HepG2 (cell line): Measurements from ENCODE around the gene XRCC1. TPM values are rescaled to one million over a fixed set of nuclear protein-coding genes. Genes with fewer than 3 reads are reported as not detected.
"Not testable (repeated sequence)": the region's sequence is repeated elsewhere in the genome, so short reads cannot be mapped to it uniquely, and the experiment has no call there.

Source experiments
- ATAC-seq: fragments of 200-7000 bp; cut with Tn5 transposase; 3 replicates; pipeline ENCODE4 v1.9.1; 2020; ENCODE audit warnings: mild to moderate bottlenecking, moderate library complexity
- BruUV-seq: library from RNA; stranded (reverse); fragments of 400-500 nt; replicated peaks from 2 replicates; lab custom pipeline; 2021; lab: Mats Ljungman, UMichigan
- CTCF ChIA-PET: fragments of 300-600 bp; formaldehyde crosslinking; extraction: SDS; loops from one replicate; lab custom pipeline; 2021; ENCODE audit warnings: low total read pairs, inconsistent platforms, low intra/inter-chr PET ratio; lab: Yijun Ruan, JAX
- POLR2A ChIA-PET: fragments of 350-600 bp; sonication (Branson Sonifier 250); formaldehyde crosslinking; loops from one replicate; lab custom pipeline; 2020; ENCODE audit warnings: antibody characterized with exemption, inconsistent platforms; lab: Yijun Ruan, JAX
- DNase-seq: peaks from one replicate; pipeline ENCODE4 v3.0.0-alpha.2; 2015; ENCODE audit warnings: low spot score
- FAIRE-seq: peaks from 3 replicates; lab custom pipeline; 2011; peaks lifted over from hg19 to GRCh38; lab: Jason Lieb, UNC
- H2AFZ ChIP-seq: one replicate; pipeline ENCODE4 v1.6.1; 2011; ENCODE audit warnings: low read length, inconsistent platforms
- H3K27ac ChIP-seq: fragments of 300-600 bp; 3 replicates; pipeline ENCODE4 v1.8.0; 2011; ENCODE audit warnings: mixed run types, mild to moderate bottlenecking, mixed read lengths, low read length, inconsistent platforms; ENCODE audit not compliant: insufficient read depth; ENCODE audit errors: extremely low read length
- H3K27me3 ChIP-seq, 2 experiments: fragments of 200-600 bp in 1 of 2; 2 replicates in 1 of 2; 3 replicates in 1 of 2; pipeline versions ENCODE4 v1.6.0 to v1.8.0; 2011; ENCODE audit warnings: low read length in 2 of 2, mild to moderate bottlenecking in 2 of 2, moderate library complexity in 2 of 2, inconsistent platforms in 1 of 2; ENCODE audit not compliant: insufficient read depth in 2 of 2, control insufficient read depth in 1 of 2
- H3K36me3 ChIP-seq, 2 experiments: fragments of 200-600 bp in 1 of 2; replicated peaks in 1 of 2; 2 replicates in 1 of 2; 3 replicates in 1 of 2; pipeline versions ENCODE4 v1.5.1 to v1.8.0; 2011; ENCODE audit warnings: low read length in 2 of 2, inconsistent platforms in 1 of 2; ENCODE audit not compliant: insufficient read depth in 2 of 2, control insufficient read depth in 1 of 2
- H3K4me1 ChIP-seq: 2 replicates; pipeline ENCODE4 v1.5.1; 2012; ENCODE audit warnings: low read length, inconsistent platforms; ENCODE audit not compliant: insufficient read depth
- H3K4me2 ChIP-seq: 2 replicates; pipeline ENCODE4 v1.6.0; 2011; ENCODE audit warnings: low read depth, low read length, inconsistent platforms
- H3K4me3 ChIP-seq, 3 experiments: fragments of 200-600 bp in 1 of 3; sonication (generic), shearing (Covaris generic) in 1 of 3; replicated peaks in 1 of 3; 2 replicates each; pipeline ENCODE4 v1.5.1; 2011 to 2016; ENCODE audit warnings: low read length in 3 of 3, inconsistent platforms in 2 of 3, low read depth in 2 of 3, mild to moderate bottlenecking in 2 of 3, control low read depth in 1 of 3, mixed read lengths in 1 of 3; ENCODE audit not compliant: insufficient read depth in 1 of 3
- H3K79me2 ChIP-seq: one replicate; pipeline ENCODE4 v1.6.1; 2011; ENCODE audit warnings: low read length, inconsistent platforms; ENCODE audit not compliant: insufficient read depth
- H3K9ac ChIP-seq: 2 replicates; pipeline ENCODE4 v1.6.0; 2011; ENCODE audit warnings: mild to moderate bottlenecking, low read depth, low read length, inconsistent platforms; ENCODE audit not compliant: insufficient read depth
- H3K9me3 ChIP-seq: 2 replicates; pipeline ENCODE4 v1.5.1; 2012; ENCODE audit warnings: mild to moderate bottlenecking, low read length
- H4K20me1 ChIP-seq: 2 replicates; pipeline ENCODE4 v1.6.0; 2011; ENCODE audit warnings: inconsistent platforms, mild to moderate bottlenecking, low read length, moderate library complexity; ENCODE audit not compliant: insufficient read depth
- CBX5 ChIP-seq: sonication (generic); formaldehyde crosslinking; IDR thresholded peaks from 2 replicates; pipeline ENCODE4 v1.4.0; 2020; ENCODE audit warnings: missing genetic modification reagents, borderline replicate concordance
- CCDC6 ChIP-seq: sonication (generic); formaldehyde crosslinking; IDR thresholded peaks from 2 replicates; pipeline ENCODE4 v1.8.1; 2022; ENCODE audit warnings: mild to moderate bottlenecking, missing genetic modification reagents, moderate library complexity
- HBP1 ChIP-seq: IDR thresholded peaks from 2 replicates; pipeline ENCODE4 v1.6.1; 2016; ENCODE audit warnings: low read depth, control low read depth
- HNRNPUL1 ChIP-seq: fragments of 200-400 bp; formaldehyde crosslinking; IDR thresholded peaks from 2 replicates; pipeline ENCODE4 v1.6.1; 2017; ENCODE audit warnings: low read depth, mild to moderate bottlenecking, low read length, moderate library complexity
- KLF11 ChIP-seq: IDR thresholded peaks from 2 replicates; pipeline ENCODE4 v1.6.1; 2016; ENCODE audit warnings: missing compliant biosample characterization
- KMT2B ChIP-seq: IDR thresholded peaks from 2 replicates; pipeline ENCODE4 v1.6.1; 2016; ENCODE audit warnings: missing genetic modification reagents, missing compliant biosample characterization
- ZNF775 ChIP-seq: sonication (generic); formaldehyde crosslinking; IDR thresholded peaks from 2 replicates; pipeline ENCODE4 v1.4.0; 2020; ENCODE audit warnings: missing genetic modification reagents, mild to moderate bottlenecking, moderate library complexity, borderline replicate concordance
- ZNF841 ChIP-seq: sonication (generic); formaldehyde crosslinking; IDR thresholded peaks from 2 replicates; pipeline ENCODE4 v1.8.1; 2023; ENCODE audit warnings: missing genetic modification reagents, borderline replicate concordance
- WGBS: methylation state at CpG from one replicate; pipeline ENCODE4 v1.1.6; 2017; ENCODE audit warnings: low lambda C conversion rate; 5-methylcytosine and 5-hydroxymethylcytosine counted together
- in situ Hi-C: cut with HindIII; loops from 2 replicates; pipeline ENCODE4 v1.10.0; 2017; ENCODE audit warnings: low pct_unique_long_range_greater_than_20kb; ENCODE audit not compliant: extremely low pct_ligation_motif_present
- intact Hi-C: fragments of 100-400 bp; cut with micrococcal nuclease; formaldehyde crosslinking; loops from one replicate; pipeline ENCODE4 v1.10.0; 2022; ENCODE audit not compliant: unreplicated experiment
- polyA plus RNA-seq, 8 experiments: library from polyadenylated mRNA; depleted of rRNA in 3 of 8; stranded (reverse) in 7 of 8; unstranded in 1 of 8; fragments of >200 nt; fragmentation: Illumina TruSeq in 4 of 8; extraction: Trizol in 4 of 8; gene quantifications; 2 replicates each; pipeline versions ENCODE4 v1.2.1 to v1.2.3, GENCODE V29; 2011 to 2016; ENCODE audit warnings: low read depth in 4 of 8, missing spikeins in 1 of 8, mixed read lengths in 1 of 8; ENCODE audit not compliant: insufficient read depth in 1 of 8
- total RNA-seq, 5 experiments: library from RNA; depleted of rRNA; stranded (reverse); fragments of >200 nt; fragmentation: Illumina TruSeq; extraction: Trizol; gene quantifications; 2 replicates each; pipeline ENCODE4 v1.2.3, GENCODE V29; 2016; ENCODE audit warnings: low read depth in 1 of 5

Gene XRCC1
- total and polyA plus RNA-seq, 2 of the 13 experiments (the other 11 are each of a cell fraction or from before 2014, with no cell fraction given): 24.7 to 26.3 TPM

GRCh38 chr19:43524922-43525835, 50.1 kb downstream of the XRCC1 start (continued):
- TF ChIP-seq HBP1 (CRISPR knock-in tag) (0 out of 2 replicates have a peak, but pooled peaks have one; percentile 23), HNRNPUL1 (no peak), CCDC6 (CRISPR knock-in tag) (no peak), ZNF775 (CRISPR knock-in tag) (0 out of 2 replicates have a peak, but pooled peaks have one; percentile 27), KLF11 (CRISPR knock-in tag) (peak; percentile 41; the same call in 1 of the 2 replicates), CBX5 (CRISPR knock-in tag) (peak; percentile 40; the same call in 1 of the 2 replicates), KMT2B (CRISPR knock-in tag) (peak; percentile 45; the same call in 1 of the 2 replicates), ZNF841 (CRISPR knock-in tag) (no peak)
- TF ChIP-seq, all 625 proteins: peak for 121

- intact Hi-C loops: loop anchor here (10.0 kb wide), 1 partner anchor 71 kb away; the partner anchor contains the start of genes IRGQ and ZNF576
- H3K9ac ChIP-seq, DNase-seq, H3K27ac ChIP-seq, ATAC-seq, H3K4me2 ChIP-seq, FAIRE-seq, CTCF ChIA-PET, H3K27me3 ChIP-seq, H2AFZ ChIP-seq, H4K20me1 ChIP-seq, H3K4me3 ChIP-seq, H3K9me3 ChIP-seq, H3K36me3 ChIP-seq, BruUV-seq: not testable (repeated sequence)
- Histone ChIP-seq H3K4me1 (peaks cover 11% of the 10 kb centered on the region), H3K79me2 (peaks cover 13% of the 10 kb centered on the region)
- 98% methylated on average over 8 of the region's 8 CpGs for WGBS
- in situ Hi-C loops: loop anchor here (5.0 kb wide), 1 partner anchor 76 kb away; no protein-coding TSS in a partner anchor
- POLR2A ChIA-PET: interaction anchor here (1.7 kb wide), 1 partner anchor 72 kb away, joined by 8 read pairs; the partner anchor contains the start of genes IRGQ and ZNF576
Observed at GRCh38 chr19:43523696-43524095, 51.6 kb downstream of the XRCC1 start.
